GM19455 (cell line): ENCODE data around the gene VPS37C.
"Not testable (repeated sequence)": the region's sequence is repeated elsewhere in the genome, so short reads cannot be mapped to it uniquely, and the experiment has no call there.

Experiments
- ATAC-seq: cut with Tn5 transposase; IDR thresholded peaks from one replicate; pipeline ENCODE4 v1.9.1; 2021; ENCODE audit not compliant: unreplicated experiment

The VPS37C gene

GRCh38 chr11:61161190-61162091, at the start of gene VPS37C:
TSS of gene VPS37C (minus strand) at chr11:61161426. CDS start at chr11:61138829, 22,597 bp downstream.
- ATAC-seq, result peak; percentile 77

- not testable (repeated sequence) for ATAC-seq
These were observed 49.4 kb upstream of the VPS37C start for GRCh38 chr11:61210629-61211028.

- not testable (repeated sequence) for ATAC-seq
These were observed 46.5 kb upstream of the VPS37C start for GRCh38 chr11:61207636-61208310.

- ATAC-seq, result not testable (repeated sequence)
These were observed 43.4 kb upstream of the VPS37C start for GRCh38 chr11:61204502-61205059.

- ATAC-seq, result not testable (repeated sequence)
These were observed 42.6 kb upstream of the VPS37C start for GRCh38 chr11:61203873-61204272.

GRCh38 chr11:61202950-61203746, 41.9 kb upstream of the VPS37C start, which contains the start of gene PGA3:
TSS of gene PGA3 (plus strand) at chr11:61203515. CDS start at chr11:61203565, 50 bp downstream.
- not testable (repeated sequence) for ATAC-seq

- no peak for ATAC-seq
These were observed 40.2 kb upstream of the VPS37C start for GRCh38 chr11:61201476-61201875.

GRCh38 chr11:61198948-61199523, 37.8 kb upstream of the VPS37C start:
- ATAC-seq, result no peak

GRCh38 chr11:61198361-61198760, 37.1 kb upstream of the VPS37C start:
- ATAC-seq, result no peak

GRCh38 chr11:61195719-61196118, 34.5 kb upstream of the VPS37C start:
- no peak for ATAC-seq

GRCh38 chr11:61194981-61195695, 33.9 kb upstream of the VPS37C start:
- no peak for ATAC-seq

GRCh38 chr11:61194169-61194671, 33.0 kb upstream of the VPS37C start:
- ATAC-seq, result no peak

- ATAC-seq, result no peak
These were observed 32.4 kb upstream of the VPS37C start for GRCh38 chr11:61193596-61193995.

GRCh38 chr11:61189933-61190332, 28.7 kb upstream of the VPS37C start:
- ATAC-seq, result no peak

- no peak for ATAC-seq
These were observed 26.4 kb upstream of the VPS37C start for GRCh38 chr11:61187505-61188130.

GRCh38 chr11:61186504-61186903, 25.3 kb upstream of the VPS37C start:
- ATAC-seq, result no peak

GRCh38 chr11:61183645-61184044, 22.4 kb upstream of the VPS37C start:
- no peak for ATAC-seq

GRCh38 chr11:61181489-61181888, 20.3 kb upstream of the VPS37C start:
- ATAC-seq, result no peak

- ATAC-seq, result not testable (repeated sequence)
These were observed 19.0 kb upstream of the VPS37C start for GRCh38 chr11:61180205-61180604.
